Panc1 (cell line): Measurements from ENCODE around the gene SCAMP1. TPM values are rescaled to one million over a fixed set of nuclear protein-coding genes. Genes with fewer than 3 reads are reported as not detected.
A peak's percentile ranks its signal among the peaks of the same experiment; 100 is the strongest.

ENCODE experiments used
- ATAC-seq: fragments of 200-7000 bp; cut with Tn5 transposase; 2 replicates; pipeline ENCODE4 v1.9.1; 2020; ENCODE audit warnings: mild to moderate bottlenecking, moderate library complexity
- BruUV-seq: library from RNA; stranded (reverse); fragments of 400-500 nt; replicated peaks from 2 replicates; lab custom pipeline; 2021; lab: Mats Ljungman, UMichigan
- CTCF ChIA-PET: fragments of 300-600 bp; sonication (Branson Sonifier 250); formaldehyde crosslinking; loops from one replicate; lab custom pipeline; 2022; ENCODE audit warnings: antibody characterized with exemption; lab: Charles Lee
- POLR2A ChIA-PET: fragments of 300-600 bp; sonication (Branson Sonifier 250); formaldehyde crosslinking; loops from one replicate; lab custom pipeline; 2022; ENCODE audit warnings: antibody characterized with exemption; lab: Charles Lee
- DNase-seq: peaks from one replicate; pipeline ENCODE4 v3.0.0-alpha.2; 2010; ENCODE audit warnings: low read depth, low spot score
- H3K27ac ChIP-seq: 2 replicates; pipeline ENCODE4 v1.5.1; 2011; ENCODE audit warnings: mild to moderate bottlenecking, low read length, inconsistent platforms
- H3K27me3 ChIP-seq: fragments of 200-500 bp; sonication (Bioruptor generic); 2 replicates; pipeline ENCODE4 v1.6.0; 2014; ENCODE audit warnings: low read length, inconsistent platforms; ENCODE audit not compliant: control insufficient read depth, insufficient read depth
- H3K36me3 ChIP-seq: fragments of 200-500 bp; sonication (Bioruptor generic); 2 replicates; pipeline ENCODE4 v1.5.1; 2014; ENCODE audit warnings: inconsistent platforms, mild to moderate bottlenecking, low read length, moderate library complexity; ENCODE audit not compliant: control insufficient read depth, insufficient read depth
- H3K4me1 ChIP-seq: 2 replicates; pipeline ENCODE4 v1.5.1; 2011; ENCODE audit warnings: inconsistent platforms, mild to moderate bottlenecking, low read length, moderate library complexity; ENCODE audit not compliant: control insufficient read depth, insufficient read depth
- H3K4me3 ChIP-seq, 2 experiments: 2 replicates each; pipeline ENCODE4 v1.5.1; 2011 to 2012; ENCODE audit warnings: low read depth in 2 of 2, low read length in 2 of 2, mild to moderate bottlenecking in 2 of 2, inconsistent platforms in 1 of 2, moderate library complexity in 1 of 2
- H3K9me3 ChIP-seq: fragments of 200-500 bp; sonication (Bioruptor generic); 2 replicates; pipeline ENCODE4 v1.5.1; 2014; ENCODE audit warnings: low read depth, mild to moderate bottlenecking, inconsistent platforms, low read length, moderate library complexity; ENCODE audit not compliant: control insufficient read depth, insufficient read depth
- POLR2AphosphoS5 ChIP-seq: IDR thresholded peaks from 2 replicates; pipeline ENCODE4 v1.6.1; 2012; ENCODE audit warnings: mild to moderate bottlenecking, low read depth, low read length, moderate library complexity
- SIN3A ChIP-seq: IDR thresholded peaks from 2 replicates; pipeline ENCODE4 v1.6.1; 2012; ENCODE audit warnings: low read depth, mild to moderate bottlenecking, low read length, moderate library complexity, borderline replicate concordance; ENCODE audit not compliant: insufficient read depth
- TCF7L2 ChIP-seq: IDR thresholded peaks from 2 replicates; pipeline ENCODE4 v1.6.1; 2011; ENCODE audit warnings: mild to moderate bottlenecking, low read depth, low read length, inconsistent platforms
- in situ Hi-C: cut with HindIII; loops from 2 replicates; pipeline ENCODE4 v1.10.0; 2016; ENCODE audit warnings: low sequenced_read_pairs, low pct_unique_long_range_greater_than_20kb
- intact Hi-C: fragments of 100-400 bp; cut with micrococcal nuclease; formaldehyde crosslinking; loops from one replicate; pipeline ENCODE4 v1.10.0; 2022; ENCODE audit not compliant: unreplicated experiment
- total RNA-seq: library from RNA; stranded (reverse); gene quantifications from one replicate; pipeline ENCODE4 v1.2.1, GENCODE V29; 2021; ENCODE audit not compliant: unreplicated experiment
- TF ChIP-seq, protein P1 (sequence below): fragments of 450-650 bp; IDR thresholded peaks from 2 replicates; pipeline ENCODE4 v1.5.1; 2017; ENCODE audit warnings: mild to moderate bottlenecking
- TF ChIP-seq, protein P2 (sequence below), 2 experiments: IDR thresholded peaks; 2 replicates each; pipeline ENCODE4 v1.6.1; 2011 to 2012; ENCODE audit warnings: low read depth in 2 of 2, control low read depth in 1 of 2, low read length in 1 of 2, mild to moderate bottlenecking in 1 of 2, moderate library complexity in 1 of 2; ENCODE audit not compliant: insufficient read depth in 1 of 2

SCAMP1 gene
- total RNA-seq, 1 experiment from 2014 or later, result 51.3 TPM

DNA sequence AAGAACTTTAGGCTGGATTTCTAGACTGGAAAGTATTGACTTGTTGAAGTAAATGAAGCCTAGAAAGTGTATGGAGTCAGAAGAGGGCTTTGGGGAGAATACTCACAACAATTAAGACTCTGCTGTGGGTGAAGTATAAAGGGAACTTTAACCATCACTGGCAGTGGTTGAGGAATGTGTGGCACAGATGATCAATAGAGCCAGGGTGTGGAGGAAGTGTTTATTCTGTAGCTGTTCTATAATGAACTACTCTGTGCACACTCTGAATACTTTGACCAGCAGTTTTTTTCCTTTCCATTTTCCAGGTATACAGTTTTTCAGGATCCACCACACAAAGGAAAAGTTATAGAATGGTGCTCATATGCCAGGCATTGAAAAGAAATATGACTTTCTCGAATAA, 106.7 kb downstream of the SCAMP1 start:
- Histone ChIP-seq H3K4me3 (no peak overlapping the region), H3K9me3 (no peaks in the 10 kb centered on the region), H3K27me3 (no peaks in the 10 kb centered on the region), H3K27ac (no peak overlapping the region), H3K36me3 (no peaks in the 10 kb centered on the region), H3K4me1 (no peaks in the 10 kb centered on the region)
- no peak for ATAC-seq
- ChIA-PET CTCF (no interaction called here), POLR2A (interaction anchor here (0.6 kb wide), 1 partner anchor 40 kb away, joined by 3 read pairs; no protein-coding TSS in a partner anchor)
- no TSS peak for BruUV-seq
- in situ Hi-C loops, result no loop called here
- intact Hi-C loops, result loop anchor here (5.0 to 10.0 kb wide), 2 partner anchors 102 to 500 kb away; partner anchors contain the start of gene SCAMP1
- TF ChIP-seq TCF7L2, result no peak
- no peak for TF ChIP-seq SIN3A
- no peak for TF ChIP-seq POLR2AphosphoS5
- TF ChIP-seq, protein P1, sequence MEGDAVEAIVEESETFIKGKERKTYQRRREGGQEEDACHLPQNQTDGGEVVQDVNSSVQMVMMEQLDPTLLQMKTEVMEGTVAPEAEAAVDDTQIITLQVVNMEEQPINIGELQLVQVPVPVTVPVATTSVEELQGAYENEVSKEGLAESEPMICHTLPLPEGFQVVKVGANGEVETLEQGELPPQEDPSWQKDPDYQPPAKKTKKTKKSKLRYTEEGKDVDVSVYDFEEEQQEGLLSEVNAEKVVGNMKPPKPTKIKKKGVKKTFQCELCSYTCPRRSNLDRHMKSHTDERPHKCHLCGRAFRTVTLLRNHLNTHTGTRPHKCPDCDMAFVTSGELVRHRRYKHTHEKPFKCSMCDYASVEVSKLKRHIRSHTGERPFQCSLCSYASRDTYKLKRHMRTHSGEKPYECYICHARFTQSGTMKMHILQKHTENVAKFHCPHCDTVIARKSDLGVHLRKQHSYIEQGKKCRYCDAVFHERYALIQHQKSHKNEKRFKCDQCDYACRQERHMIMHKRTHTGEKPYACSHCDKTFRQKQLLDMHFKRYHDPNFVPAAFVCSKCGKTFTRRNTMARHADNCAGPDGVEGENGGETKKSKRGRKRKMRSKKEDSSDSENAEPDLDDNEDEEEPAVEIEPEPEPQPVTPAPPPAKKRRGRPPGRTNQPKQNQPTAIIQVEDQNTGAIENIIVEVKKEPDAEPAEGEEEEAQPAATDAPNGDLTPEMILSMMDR, result no peak
- TF ChIP-seq, protein P2, sequence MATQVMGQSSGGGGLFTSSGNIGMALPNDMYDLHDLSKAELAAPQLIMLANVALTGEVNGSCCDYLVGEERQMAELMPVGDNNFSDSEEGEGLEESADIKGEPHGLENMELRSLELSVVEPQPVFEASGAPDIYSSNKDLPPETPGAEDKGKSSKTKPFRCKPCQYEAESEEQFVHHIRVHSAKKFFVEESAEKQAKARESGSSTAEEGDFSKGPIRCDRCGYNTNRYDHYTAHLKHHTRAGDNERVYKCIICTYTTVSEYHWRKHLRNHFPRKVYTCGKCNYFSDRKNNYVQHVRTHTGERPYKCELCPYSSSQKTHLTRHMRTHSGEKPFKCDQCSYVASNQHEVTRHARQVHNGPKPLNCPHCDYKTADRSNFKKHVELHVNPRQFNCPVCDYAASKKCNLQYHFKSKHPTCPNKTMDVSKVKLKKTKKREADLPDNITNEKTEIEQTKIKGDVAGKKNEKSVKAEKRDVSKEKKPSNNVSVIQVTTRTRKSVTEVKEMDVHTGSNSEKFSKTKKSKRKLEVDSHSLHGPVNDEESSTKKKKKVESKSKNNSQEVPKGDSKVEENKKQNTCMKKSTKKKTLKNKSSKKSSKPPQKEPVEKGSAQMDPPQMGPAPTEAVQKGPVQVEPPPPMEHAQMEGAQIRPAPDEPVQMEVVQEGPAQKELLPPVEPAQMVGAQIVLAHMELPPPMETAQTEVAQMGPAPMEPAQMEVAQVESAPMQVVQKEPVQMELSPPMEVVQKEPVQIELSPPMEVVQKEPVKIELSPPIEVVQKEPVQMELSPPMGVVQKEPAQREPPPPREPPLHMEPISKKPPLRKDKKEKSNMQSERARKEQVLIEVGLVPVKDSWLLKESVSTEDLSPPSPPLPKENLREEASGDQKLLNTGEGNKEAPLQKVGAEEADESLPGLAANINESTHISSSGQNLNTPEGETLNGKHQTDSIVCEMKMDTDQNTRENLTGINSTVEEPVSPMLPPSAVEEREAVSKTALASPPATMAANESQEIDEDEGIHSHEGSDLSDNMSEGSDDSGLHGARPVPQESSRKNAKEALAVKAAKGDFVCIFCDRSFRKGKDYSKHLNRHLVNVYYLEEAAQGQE (IDR thresholded peaks at IDR 0.05; ENCODE audit: insufficient read depth in 1 of 2, low read depth in 2 of 2, low read length in 1 of 2), result no peak
- DNase-seq, result no peak

DNA sequence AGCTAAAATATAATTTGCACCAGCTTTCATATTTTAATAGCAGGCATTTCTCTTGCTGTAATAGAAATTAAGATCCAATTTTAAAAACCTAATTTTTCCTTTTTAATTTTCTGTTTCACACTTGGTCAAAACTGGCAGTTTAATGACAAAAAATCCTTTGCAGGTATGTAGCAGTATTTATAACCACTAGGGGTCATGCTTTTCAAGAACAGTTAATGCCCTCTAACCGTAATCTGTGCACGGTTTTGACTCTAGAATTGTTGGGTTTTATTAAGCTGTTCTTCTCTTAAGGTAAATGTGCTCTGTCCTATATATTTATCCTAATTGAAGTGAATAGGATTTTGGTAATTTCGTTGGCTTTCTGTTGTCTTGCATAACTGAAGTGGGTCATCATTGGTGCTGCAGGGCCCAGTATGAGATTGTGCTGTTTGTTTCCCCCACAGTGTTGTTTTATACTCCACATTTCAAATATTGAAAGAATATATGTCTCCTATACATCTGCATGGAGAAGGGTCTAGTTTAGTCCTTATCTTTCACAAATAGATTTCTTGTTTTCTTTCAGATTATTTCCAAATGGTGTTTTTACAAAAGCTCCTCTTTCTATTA, 107.4 kb downstream of the SCAMP1 start:
- peak; percentile 17 for DNase-seq
- in situ Hi-C loops, result no loop called here
- no TSS peak for BruUV-seq
- TF ChIP-seq, protein P1, result peak; percentile 77; the same call in 1 of the 2 replicates
- TF ChIP-seq TCF7L2 (no peak), SIN3A (no peak)
- H3K27me3 ChIP-seq, result no peaks in the 10 kb centered on the region
- CTCF ChIA-PET, result interaction anchor here (0.6 kb wide), 1 partner anchor 712 kb away, joined by 4 read pairs; no protein-coding TSS in a partner anchor
- peak; percentile 84 for ATAC-seq
- H3K4me3 ChIP-seq, result no peak overlapping the region
- H3K9me3 ChIP-seq, result no peaks in the 10 kb centered on the region
- no peak overlapping the region for H3K27ac ChIP-seq
- intact Hi-C loops, result loop anchor here (5.0 to 10.0 kb wide), 2 partner anchors 103 to 499 kb away; partner anchors contain the start of gene SCAMP1
- POLR2A ChIA-PET, result interaction anchor here (0.6 kb wide), 1 partner anchor 40 kb away, joined by 3 read pairs; no protein-coding TSS in a partner anchor
- H3K36me3 ChIP-seq, result no peaks in the 10 kb centered on the region
- H3K4me1 ChIP-seq, result no peaks in the 10 kb centered on the region
